GM10248 (cell line): ENCODE data around the gene TSPAN31.
A peak's percentile ranks its signal among the peaks of the same experiment; 100 is the strongest.

ENCODE experiments used
- CTCF ChIA-PET: fragments of 300-600 bp; sonication (Branson Sonifier 250); formaldehyde crosslinking; extraction: SDS; loops from one replicate; lab custom pipeline; 2021; ENCODE audit warnings: antibody characterized with exemption; lab: Yijun Ruan, JAX
- POLR2A ChIA-PET: fragments of 350-650 bp; sonication (Branson Sonifier 250); formaldehyde crosslinking; extraction: SDS; loops from one replicate; lab custom pipeline; 2020; ENCODE audit warnings: antibody characterized with exemption; lab: Yijun Ruan, JAX
- DNase-seq: peaks from one replicate; pipeline ENCODE4 v3.0.0; 2012; ENCODE audit errors: extremely low spot score
- TF ChIP-seq, protein P1 (sequence below): IDR thresholded peaks from 2 replicates; pipeline ENCODE4 v1.5.1; 2012; ENCODE audit warnings: mild to moderate bottlenecking, low read depth; ENCODE audit errors: extremely low read depth, missing control alignments, control extremely low read depth

Gene TSPAN31

DNA sequence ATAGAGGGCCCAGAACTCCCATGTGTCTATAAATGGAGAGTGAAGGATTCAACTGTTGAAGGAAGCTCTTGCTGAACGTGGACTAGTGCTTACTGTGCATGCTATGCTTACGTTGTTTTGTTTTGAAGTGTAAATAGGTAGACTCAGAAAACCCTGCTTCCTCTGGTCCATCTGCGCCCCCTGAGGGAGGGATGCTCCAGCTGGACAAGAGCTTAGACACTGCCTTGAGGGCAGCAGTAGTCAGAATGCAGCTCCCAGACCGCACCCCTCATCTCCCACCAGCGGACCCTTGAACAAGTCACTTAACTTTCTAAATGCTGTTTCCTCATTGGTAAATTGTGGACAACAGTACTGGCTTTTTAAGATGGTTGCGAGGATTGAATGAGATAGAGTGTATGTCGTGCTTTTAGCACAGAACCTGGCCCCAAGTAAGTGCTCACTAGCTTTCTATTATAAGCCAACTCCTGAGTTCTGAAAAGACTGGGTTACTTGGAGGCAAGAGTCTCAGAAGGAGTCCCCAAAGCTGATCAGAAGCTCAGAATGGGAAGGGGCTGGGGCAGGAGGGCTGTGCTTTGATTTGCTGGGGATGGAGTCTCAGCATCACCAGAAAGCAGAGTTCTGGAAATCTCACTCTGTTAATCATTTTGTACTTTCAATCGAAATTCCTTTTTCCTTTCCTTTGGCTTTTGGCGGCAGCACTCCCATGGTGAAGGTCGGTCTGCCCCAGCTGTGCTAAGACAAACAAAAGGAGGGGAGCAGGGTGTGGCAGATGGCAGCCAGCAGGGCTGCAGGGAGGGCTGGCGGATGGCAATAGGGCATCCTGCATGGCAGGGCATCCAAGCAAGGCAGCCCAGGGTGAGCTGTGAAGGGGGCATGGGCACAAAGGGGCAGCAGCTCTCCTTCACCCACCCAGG is 21.9 kb upstream of the TSPAN31 start:
- DNase-seq, result peak; percentile 13
- TF ChIP-seq, protein P1, sequence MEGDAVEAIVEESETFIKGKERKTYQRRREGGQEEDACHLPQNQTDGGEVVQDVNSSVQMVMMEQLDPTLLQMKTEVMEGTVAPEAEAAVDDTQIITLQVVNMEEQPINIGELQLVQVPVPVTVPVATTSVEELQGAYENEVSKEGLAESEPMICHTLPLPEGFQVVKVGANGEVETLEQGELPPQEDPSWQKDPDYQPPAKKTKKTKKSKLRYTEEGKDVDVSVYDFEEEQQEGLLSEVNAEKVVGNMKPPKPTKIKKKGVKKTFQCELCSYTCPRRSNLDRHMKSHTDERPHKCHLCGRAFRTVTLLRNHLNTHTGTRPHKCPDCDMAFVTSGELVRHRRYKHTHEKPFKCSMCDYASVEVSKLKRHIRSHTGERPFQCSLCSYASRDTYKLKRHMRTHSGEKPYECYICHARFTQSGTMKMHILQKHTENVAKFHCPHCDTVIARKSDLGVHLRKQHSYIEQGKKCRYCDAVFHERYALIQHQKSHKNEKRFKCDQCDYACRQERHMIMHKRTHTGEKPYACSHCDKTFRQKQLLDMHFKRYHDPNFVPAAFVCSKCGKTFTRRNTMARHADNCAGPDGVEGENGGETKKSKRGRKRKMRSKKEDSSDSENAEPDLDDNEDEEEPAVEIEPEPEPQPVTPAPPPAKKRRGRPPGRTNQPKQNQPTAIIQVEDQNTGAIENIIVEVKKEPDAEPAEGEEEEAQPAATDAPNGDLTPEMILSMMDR, result no peak
- CTCF ChIA-PET, result interaction anchor here (1.3 kb wide), 1 partner anchor 139 kb away, joined by 3 read pairs; no protein-coding TSS in a partner anchor
- POLR2A ChIA-PET, result no interaction called here

DNA sequence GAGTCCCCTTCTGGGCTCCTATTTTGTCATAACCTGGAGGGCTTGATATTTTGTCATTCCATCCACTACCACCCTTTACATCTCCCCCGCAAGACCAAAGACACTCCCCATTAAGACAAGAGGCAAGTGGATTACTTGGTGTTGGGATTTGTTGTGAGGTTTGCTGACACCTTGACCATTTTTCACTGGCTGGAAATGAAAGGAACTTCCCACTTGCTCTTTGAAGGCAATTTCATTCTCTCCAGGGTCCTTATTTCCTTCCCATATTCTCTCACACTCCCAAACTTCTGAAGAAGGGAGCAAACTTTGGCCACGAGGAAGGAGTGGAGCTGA is 21.2 kb upstream of the TSPAN31 start:
- DNase-seq, result no peak
- ChIA-PET CTCF (interaction anchor here (1.0 to 3.0 kb wide), 3 partner anchors 15 to 140 kb away, joined by 3 to 13 read pairs (median 3); partner anchors contain the start of gene OS9), POLR2A (no interaction called here)
- TF ChIP-seq, protein P1, result no peak

DNA sequence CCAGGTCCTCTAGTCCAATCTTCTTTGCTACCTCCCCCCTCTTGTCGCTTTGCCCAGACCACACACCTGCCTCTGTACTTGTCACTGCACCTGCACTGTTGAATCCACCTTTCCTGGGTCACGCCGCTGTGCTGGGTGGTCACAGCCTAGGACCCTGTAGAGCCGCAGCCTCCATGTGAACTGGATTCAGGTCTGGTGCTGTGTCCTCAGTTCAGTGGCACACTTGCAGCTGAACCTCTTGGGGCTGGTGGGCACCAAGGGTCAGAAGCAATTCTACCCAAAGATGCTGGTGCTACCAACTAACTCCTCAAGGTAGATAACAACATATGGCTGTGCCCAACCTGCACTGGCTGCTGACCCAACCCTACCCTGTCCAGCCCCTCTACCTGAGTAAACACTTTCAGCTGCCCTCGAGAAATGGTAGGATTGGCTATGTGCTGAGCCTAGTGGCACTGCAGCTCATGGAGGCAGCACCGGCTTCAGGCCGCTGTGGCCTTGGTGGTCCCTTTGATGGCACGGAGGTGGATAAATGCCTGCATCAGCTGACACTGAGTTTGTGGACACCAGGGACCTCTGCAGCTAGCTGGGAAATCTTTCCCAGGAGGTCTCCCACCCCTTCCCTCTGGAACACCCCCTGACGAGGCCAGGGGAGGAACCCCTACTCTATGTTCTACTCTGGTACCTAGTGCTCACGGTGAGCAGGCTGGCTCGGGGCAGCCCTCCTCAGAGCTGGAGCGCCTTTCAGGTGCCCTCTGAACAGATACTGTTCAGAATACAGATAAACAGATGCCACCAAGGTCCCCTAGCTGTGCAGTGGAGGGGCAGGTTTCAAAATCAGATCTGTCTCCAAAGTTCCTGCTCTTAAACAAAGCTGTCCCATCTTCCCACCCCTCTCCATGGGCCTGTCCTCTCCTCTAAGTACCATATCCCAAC is 20.6 kb upstream of the TSPAN31 start:
- TF ChIP-seq, protein P1, result no peak
- ChIA-PET POLR2A (interaction anchor here (0.7 kb wide), 1 partner anchor 1005 kb away, joined by 5 read pairs; no protein-coding TSS in a partner anchor), CTCF (interaction anchor here (1.0 to 3.0 kb wide), 3 partner anchors 15 to 141 kb away, joined by 3 to 13 read pairs (median 3); partner anchors contain the start of gene OS9)
- peak; percentile 21 for DNase-seq

DNA sequence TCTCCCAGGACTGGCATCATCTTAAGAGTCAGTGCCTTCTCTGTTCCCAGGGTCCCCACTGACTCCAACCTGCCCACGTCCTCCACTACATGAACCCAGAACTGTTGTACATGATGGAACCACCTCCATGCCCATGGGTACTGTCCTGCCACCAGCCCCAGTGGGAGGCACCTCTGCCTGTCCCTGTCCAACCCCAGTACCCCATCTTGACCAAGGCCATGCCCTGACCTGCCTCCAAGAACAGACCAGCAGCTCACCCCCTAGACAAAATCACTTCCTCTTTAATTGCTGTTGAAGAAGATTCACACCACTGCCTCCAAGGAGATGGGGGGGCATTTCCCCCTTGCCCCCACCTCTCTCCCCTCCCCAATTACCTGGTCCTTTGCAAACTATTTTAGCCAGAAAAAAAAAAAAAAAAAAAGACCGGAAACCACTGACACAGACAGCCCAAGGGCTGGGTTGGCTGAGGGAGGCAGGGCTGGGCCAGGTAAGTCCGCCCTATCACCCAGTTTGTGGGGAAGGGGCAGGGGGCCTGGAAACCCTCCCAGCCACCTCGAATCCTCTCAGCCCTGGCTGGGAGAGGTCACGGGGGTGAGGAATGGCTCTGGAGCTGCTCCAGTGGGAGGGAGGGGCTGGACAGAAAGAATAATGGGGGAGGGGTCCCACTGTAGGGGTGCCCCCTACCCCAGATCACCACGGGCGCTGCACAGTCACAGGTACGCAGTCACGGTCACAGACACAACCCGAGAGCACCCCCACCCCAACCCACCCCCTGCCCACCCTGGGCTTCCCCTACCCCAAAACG is 19.7 kb upstream of the TSPAN31 start:
- ChIA-PET POLR2A (interaction anchor here (0.7 kb wide), 1 partner anchor 1006 kb away, joined by 5 read pairs; no protein-coding TSS in a partner anchor), CTCF (interaction anchor here (0.9 to 3.0 kb wide), 4 partner anchors 14 to 140 kb away, joined by 3 to 13 read pairs (median 3); partner anchors contain the start of gene OS9)
- TF ChIP-seq, protein P1, result no peak
- DNase-seq, result peak; percentile 13

DNA sequence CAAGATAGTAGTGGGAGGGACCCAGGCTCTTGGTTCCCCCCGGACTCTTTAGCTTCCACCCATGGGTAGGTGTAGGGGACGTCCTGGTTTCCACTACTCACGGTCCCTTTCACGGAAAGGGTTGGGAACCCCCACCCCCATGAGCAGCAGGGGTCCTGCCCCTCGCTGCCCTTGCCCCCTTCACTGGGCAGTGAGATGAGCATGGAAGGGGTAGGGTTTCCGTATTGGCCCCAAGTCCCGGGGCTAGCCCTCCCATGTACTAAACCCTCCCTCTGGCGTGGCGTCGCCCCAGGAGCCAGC is 19.0 kb upstream of the TSPAN31 start:
- TF ChIP-seq, protein P1, result no peak
- ChIA-PET CTCF (interaction anchor here (0.9 to 3.0 kb wide), 7 partner anchors 9 to 140 kb away, joined by 3 to 13 read pairs (median 4); partner anchors contain the start of gene OS9), POLR2A (no interaction called here)
- DNase-seq, result peak; percentile 13
